ENCODE data around the gene NRAP. TPM values are rescaled to one million over a fixed set of nuclear protein-coding genes. Genes with fewer than 3 reads are reported as not detected.

NRAP gene
- total RNA-seq, 4 donors from 2014 or later: not detected

DNA sequence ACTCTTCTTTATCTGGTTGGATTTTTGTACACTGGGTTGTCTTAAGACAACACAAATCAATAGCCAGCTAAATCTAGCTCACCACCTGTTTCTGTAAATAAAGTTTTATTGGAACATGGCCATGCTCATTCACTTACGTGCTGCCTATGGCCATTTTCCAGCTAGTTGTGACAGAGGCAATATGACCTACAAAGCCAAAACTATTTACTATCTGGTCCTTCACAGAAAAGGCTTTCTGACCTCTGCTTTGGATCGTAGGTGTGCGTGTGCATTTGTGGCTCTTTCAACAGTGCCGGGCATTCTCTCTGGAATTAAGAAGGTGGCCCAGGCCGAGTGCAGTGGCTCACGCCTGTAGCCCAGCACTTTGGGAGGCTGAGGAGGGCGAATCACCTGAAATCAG, 45.5 kb downstream of the NRAP start:
- no peaks in the 10 kb centered on the region for H3K9me3 ChIP-seq
- H3K4me3 ChIP-seq (replicated peaks in 1 of 3): no peak overlapping the region
- no peak for DNase-seq
- 94% methylated on average over 7 of the region's 7 CpGs for WGBS, 2 donors
- no peaks in the 10 kb centered on the region for H3K4me1 ChIP-seq
- H3K27ac ChIP-seq: no peak overlapping the region
- no peaks in the 10 kb centered on the region for H3K27me3 ChIP-seq
- no peaks in the 10 kb centered on the region for H3K36me3 ChIP-seq
- TF ChIP-seq CTCF (IDR thresholded peaks at IDR 0.05) (no peak), POLR2A (IDR thresholded peaks at IDR 0.05) (no peak)
- intact Hi-C loops (cut with DNase I): no loop called here

- 23 to 24% methylated on average over 7 of the region's 7 CpGs for WGBS, 2 donors
- H3K27me3 ChIP-seq: no peaks in the 10 kb centered on the region
- H3K4me1 ChIP-seq: no peaks in the 10 kb centered on the region
- no peaks in the 10 kb centered on the region for H3K36me3 ChIP-seq
- intact Hi-C loops (cut with DNase I): no loop called here
- no peak for DNase-seq
- no peak overlapping the region for H3K4me3 ChIP-seq (replicated peaks in 1 of 3)
- H3K9me3 ChIP-seq: no peaks in the 10 kb centered on the region
- H3K27ac ChIP-seq: no peak overlapping the region
- no peak for TF ChIP-seq POLR2A (IDR thresholded peaks at IDR 0.05)
- no peak for TF ChIP-seq CTCF (IDR thresholded peaks at IDR 0.05)
Observed at GRCh38 chr10:113617086-113617485, 46.8 kb downstream of the NRAP start.

DNA sequence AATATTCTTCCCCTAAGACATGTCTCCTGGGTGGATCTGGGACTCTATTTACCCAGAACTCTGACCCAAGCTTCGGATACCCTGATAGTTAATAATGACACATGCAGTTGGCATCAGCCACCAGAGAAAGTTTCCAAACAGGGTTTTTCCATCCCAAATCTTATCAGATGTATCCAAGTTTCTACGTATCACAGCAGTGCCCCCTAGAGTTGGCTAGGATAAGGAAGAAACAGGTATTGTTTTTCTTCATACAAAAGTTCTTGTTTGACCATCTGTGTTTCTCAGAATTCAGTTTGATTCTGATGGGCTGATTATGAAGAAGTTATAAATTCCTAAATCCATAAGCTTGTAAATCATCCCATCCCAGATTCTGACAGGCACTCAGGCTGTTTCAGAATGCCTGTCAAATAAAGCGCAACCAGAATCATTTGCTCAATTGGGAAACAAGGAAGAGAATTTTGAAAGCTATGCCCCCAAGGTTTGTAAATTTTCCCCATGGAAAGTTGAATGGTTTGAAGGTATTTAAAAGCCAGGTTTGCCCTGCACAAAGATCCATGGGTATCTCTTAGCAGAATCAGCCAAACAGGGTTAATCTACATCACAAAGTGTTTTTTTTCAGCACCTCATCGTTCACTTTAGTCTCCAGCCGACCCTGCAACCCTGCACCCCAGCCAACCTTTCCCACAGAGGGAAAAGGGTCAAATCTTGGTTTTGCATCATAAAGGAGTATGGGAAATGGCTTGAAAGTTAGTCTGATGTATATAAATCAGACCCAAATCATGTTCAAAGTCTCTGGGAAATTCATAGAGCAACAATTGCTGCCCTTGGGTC, 47.4 kb downstream of the NRAP start:
- 19 to 21% methylated on average over 5 of the region's 5 CpGs for WGBS, 2 donors
- Histone ChIP-seq H3K27ac (no peak overlapping the region), H3K9me3 (no peaks in the 10 kb centered on the region), H3K4me3 (replicated peaks in 1 of 3) (no peak overlapping the region), H3K36me3 (no peaks in the 10 kb centered on the region), H3K4me1 (no peaks in the 10 kb centered on the region), H3K27me3 (no peaks in the 10 kb centered on the region)
- TF ChIP-seq CTCF (IDR thresholded peaks at IDR 0.05): peak in 1 of 6 experiments; percentile 32
- TF ChIP-seq POLR2A (IDR thresholded peaks at IDR 0.05): no peak
- DNase-seq: no peak
- intact Hi-C loops (cut with DNase I): no loop called here

GRCh38 chr10:113613977-113614690, 49.7 kb downstream of the NRAP start:
- Histone ChIP-seq H3K9me3 (no peaks in the 10 kb centered on the region), H3K27ac (no peak overlapping the region), H3K36me3 (no peaks in the 10 kb centered on the region), H3K4me1 (no peaks in the 10 kb centered on the region), H3K27me3 (no peaks in the 10 kb centered on the region), H3K4me3 (replicated peaks in 1 of 3) (no peak overlapping the region)
- WGBS, 2 donors: 69 to 73% methylated on average over 15 of the region's 15 CpGs
- intact Hi-C loops (cut with DNase I): no loop called here
- TF ChIP-seq CTCF (IDR thresholded peaks at IDR 0.05) (no peak), POLR2A (IDR thresholded peaks at IDR 0.05) (no peak)
- no peak for DNase-seq

GRCh38 chr10:113613427-113613826, 50.4 kb downstream of the NRAP start:
- H3K27me3 ChIP-seq: no peaks in the 10 kb centered on the region
- no peak overlapping the region for H3K4me3 ChIP-seq (replicated peaks in 1 of 3)
- DNase-seq: no peak
- H3K9me3 ChIP-seq: no peaks in the 10 kb centered on the region
- intact Hi-C loops (cut with DNase I): no loop called here
- no peaks in the 10 kb centered on the region for H3K4me1 ChIP-seq
- no peak overlapping the region for H3K27ac ChIP-seq
- TF ChIP-seq CTCF (IDR thresholded peaks at IDR 0.05) (no peak), POLR2A (IDR thresholded peaks at IDR 0.05) (no peak)
- WGBS, 2 donors: 85 to 90% methylated on average over 2 of the region's 2 CpGs
- no peaks in the 10 kb centered on the region for H3K36me3 ChIP-seq

Measured in thyroid gland (tissue), 4 donors.